Neuronal stem cell (in vitro differentiated cells): ENCODE measurements around the gene GIPC3.

Experiments used
- DNase-seq: peaks from one replicate; pipeline ENCODE4 v3.0.0-alpha.2; 2013; ENCODE audit warnings: low spot score
- H2AFZ ChIP-seq: one replicate; pipeline ENCODE4 v1.6.1; 2013; ENCODE audit warnings: mild to moderate bottlenecking, low read length, inconsistent platforms
- H2AK5ac ChIP-seq: 2 replicates; pipeline ENCODE4 v1.6.1; 2013; ENCODE audit warnings: low read depth, mild to moderate bottlenecking, inconsistent platforms, low read length, moderate library complexity, mixed read lengths
- H2BK120ac ChIP-seq: 2 replicates; pipeline ENCODE4 v1.6.1; 2013; ENCODE audit warnings: low read depth, mild to moderate bottlenecking, inconsistent platforms, low read length, moderate library complexity, mixed read lengths
- H2BK12ac ChIP-seq: one replicate; pipeline ENCODE4 v1.6.1; 2013; ENCODE audit warnings: low read length, inconsistent platforms
- H2BK15ac ChIP-seq: 2 replicates; pipeline ENCODE4 v1.6.1; 2013; ENCODE audit warnings: mild to moderate bottlenecking, low read length, inconsistent platforms, mixed read lengths
- H2BK5ac ChIP-seq: one replicate; pipeline ENCODE4 v1.6.1; 2013; ENCODE audit warnings: inconsistent platforms, mild to moderate bottlenecking, low read length, moderate library complexity
- H3K14ac ChIP-seq: one replicate; pipeline ENCODE4 v1.6.1; 2013; ENCODE audit warnings: low read length, inconsistent platforms
- H3K18ac ChIP-seq: 2 replicates; pipeline ENCODE4 v1.6.1; 2013; ENCODE audit warnings: low read length, inconsistent platforms
- H3K23ac ChIP-seq: 2 replicates; pipeline ENCODE4 v1.6.1; 2013; ENCODE audit warnings: low read depth, mild to moderate bottlenecking, mixed read lengths, low read length, inconsistent platforms; ENCODE audit not compliant: poor library complexity
- H3K27ac ChIP-seq: replicated peaks from 3 replicates; pipeline ENCODE4 v1.5.1; 2013; ENCODE audit warnings: low read length, inconsistent platforms
- H3K27me3 ChIP-seq, 3 experiments: 2 replicates each; pipeline ENCODE4 v1.6.1; 2013; ENCODE audit warnings: low read length in 3 of 3, mild to moderate bottlenecking in 2 of 3, inconsistent platforms in 1 of 3, low read depth in 1 of 3, mixed read lengths in 1 of 3, moderate library complexity in 1 of 3; ENCODE audit not compliant: control insufficient read depth in 3 of 3, insufficient read depth in 3 of 3
- H3K36me3 ChIP-seq, 2 donors: replicated peaks in 1 of 2; 2 replicates each; pipeline ENCODE4 v1.6.1; 2013; ENCODE audit warnings: low read length in 2 of 2; ENCODE audit not compliant: control insufficient read depth in 2 of 2, insufficient read depth in 2 of 2
- H3K4ac ChIP-seq: 2 replicates; pipeline ENCODE4 v1.6.1; 2013; ENCODE audit warnings: inconsistent platforms, mild to moderate bottlenecking, low read length, moderate library complexity
- H3K4me1 ChIP-seq, 2 donors: 1 replicate in 1 of 2; 2 replicates in 1 of 2; pipeline ENCODE4 v1.6.1; 2013; ENCODE audit warnings: low read length in 2 of 2, low read depth in 1 of 2; ENCODE audit not compliant: control insufficient read depth in 2 of 2, insufficient read depth in 1 of 2
- H3K4me2 ChIP-seq: one replicate; pipeline ENCODE4 v1.6.1; 2013; ENCODE audit warnings: mild to moderate bottlenecking, low read length, inconsistent platforms; ENCODE audit not compliant: insufficient read depth, poor library complexity, severe bottlenecking
- H3K4me3 ChIP-seq, 2 donors: 2 replicates each; pipeline ENCODE4 v1.5.1; 2013; ENCODE audit warnings: low read length in 2 of 2, mild to moderate bottlenecking in 2 of 2, inconsistent platforms in 1 of 2, moderate library complexity in 1 of 2
- H3K79me1 ChIP-seq: one replicate; pipeline ENCODE4 v1.6.1; 2013; ENCODE audit warnings: low read depth, mild to moderate bottlenecking, inconsistent platforms, low read length, moderate library complexity
- H3K9ac ChIP-seq: one replicate; pipeline ENCODE4 v1.6.1; 2013; ENCODE audit warnings: mild to moderate bottlenecking, low read depth, low read length, inconsistent platforms; ENCODE audit not compliant: poor library complexity
- H3K9me3 ChIP-seq, 2 donors: replicated peaks in 1 of 2; 2 replicates each; pipeline versions ENCODE3 to v1.6.1; 2013; ENCODE audit warnings: low read length in 2 of 2, mild to moderate bottlenecking in 2 of 2, inconsistent platforms in 1 of 2, low read depth in 1 of 2, mixed read lengths in 1 of 2, moderate library complexity in 1 of 2; ENCODE audit not compliant: control insufficient read depth in 2 of 2, insufficient read depth in 1 of 2
- H4K8ac ChIP-seq: one replicate; pipeline ENCODE4 v1.6.1; 2013; ENCODE audit warnings: low read depth, mild to moderate bottlenecking, inconsistent platforms, low read length, moderate library complexity
- H4K91ac ChIP-seq: one replicate; pipeline ENCODE4 v1.6.1; 2013; ENCODE audit warnings: low read length, low read depth, mild to moderate bottlenecking, inconsistent platforms; ENCODE audit not compliant: poor library complexity
- WGBS, 2 donors: extraction: QIAGEN DNeasy Blood & Tissue Kit; methylation state at CpG; one replicate each; pipeline ENCODE4 v1.1.7; 2013; ENCODE audit warnings: missing lambda C conversion rate in 2 of 2, mixed read lengths in 1 of 2; ENCODE audit not compliant: insufficient read length in 2 of 2, insufficient replicate concordance in 1 of 2; ENCODE audit errors: extremely low coverage in 2 of 2; 5-methylcytosine and 5-hydroxymethylcytosine counted together

The GIPC3 gene

GRCh38 chr19:3631053-3631861, 46.0 kb downstream of the GIPC3 start:
- Histone ChIP-seq H3K27ac (no peak overlapping the region), H2BK5ac (no peak overlapping the region), H3K9me3 (peaks cover 0 to 2% of the 10 kb centered on the region in 2 donors), H4K8ac (no peak overlapping the region), H3K4ac (no peak overlapping the region), H3K23ac (no peak overlapping the region), H3K36me3 (peaks cover 8 to 22% of the 10 kb centered on the region in 2 donors), H3K4me2 (no peak overlapping the region), H2BK15ac (no peak overlapping the region), H3K14ac (no peak overlapping the region), H2BK12ac (no peak overlapping the region), H4K91ac (no peak overlapping the region), H2AFZ (no peak overlapping the region), H3K79me1 (peaks cover 6% of the 10 kb centered on the region), H3K9ac (no peak overlapping the region), H3K27me3 (no peaks in the 10 kb centered on the region), H3K18ac (no peak overlapping the region), H3K4me3 (no peak overlapping the region), H2AK5ac (peak overlapping the region; percentile 21), H3K4me1 (no peaks in the 10 kb centered on the region), H2BK120ac (peak overlapping the region; percentile 61)
- DNase-seq: no peak
- no CpG with 5 or more reads among the region's 43 CpGs for WGBS, 2 donors

- Histone ChIP-seq H3K79me1 (peaks cover 6% of the 10 kb centered on the region), H3K4me2 (no peak overlapping the region), H3K4me1 (no peaks in the 10 kb centered on the region), H3K4me3 (no peak overlapping the region), H3K9me3 (peaks cover 0 to 2% of the 10 kb centered on the region in 2 donors), H2BK12ac (no peak overlapping the region), H3K18ac (no peak overlapping the region), H3K14ac (no peak overlapping the region), H3K9ac (no peak overlapping the region), H2BK120ac (no peak overlapping the region), H3K4ac (no peak overlapping the region), H2BK5ac (peak overlapping the region; percentile 82), H4K91ac (no peak overlapping the region), H2BK15ac (no peak overlapping the region), H4K8ac (no peak overlapping the region), H3K36me3 (peaks cover 11 to 22% of the 10 kb centered on the region in 2 donors), H3K23ac (no peak overlapping the region), H2AK5ac (no peak overlapping the region), H2AFZ (no peak overlapping the region), H3K27me3 (no peaks in the 10 kb centered on the region), H3K27ac (no peak overlapping the region)
- no CpG with 5 or more reads among the region's 16 CpGs for WGBS, 2 donors
- no peak for DNase-seq
Measured at GRCh38 chr19:3632098-3632497, 46.8 kb downstream of the GIPC3 start.

- no peak overlapping the region for H2BK5ac ChIP-seq
- no CpG with 5 or more reads among the region's 50 CpGs for WGBS, 2 donors
- no peaks in the 10 kb centered on the region for H3K4me1 ChIP-seq
- H2AK5ac ChIP-seq: no peak overlapping the region
- no peak overlapping the region for H3K18ac ChIP-seq
- no peak overlapping the region for H3K23ac ChIP-seq
- no peak overlapping the region for H3K27ac ChIP-seq
- H4K91ac ChIP-seq: no peak overlapping the region
- no peak overlapping the region for H3K4ac ChIP-seq
- H4K8ac ChIP-seq: no peak overlapping the region
- H3K4me3 ChIP-seq: no peak overlapping the region
- H3K36me3 ChIP-seq: peaks cover 12 to 22% of the 10 kb centered on the region in 2 donors
- no peak overlapping the region for H3K9ac ChIP-seq
- H3K79me1 ChIP-seq: peaks cover 6% of the 10 kb centered on the region
- H3K9me3 ChIP-seq: no peaks in the 10 kb centered on the region
- no peak overlapping the region for H3K4me2 ChIP-seq
- no peaks in the 10 kb centered on the region for H3K27me3 ChIP-seq
- no peak overlapping the region for H2BK12ac ChIP-seq
- H2BK120ac ChIP-seq: no peak overlapping the region
- no peak overlapping the region for H2AFZ ChIP-seq
- H2BK15ac ChIP-seq: no peak overlapping the region
- DNase-seq: no peak
- no peak overlapping the region for H3K14ac ChIP-seq
Measured at GRCh38 chr19:3632739-3633558, 47.7 kb downstream of the GIPC3 start.

- no peak overlapping the region for H2AK5ac ChIP-seq
- H3K14ac ChIP-seq: no peak overlapping the region
- no peak overlapping the region for H3K27ac ChIP-seq
- H3K23ac ChIP-seq: no peak overlapping the region
- peak overlapping the region; percentile 44 for H3K9ac ChIP-seq
- H2AFZ ChIP-seq: no peak overlapping the region
- H3K9me3 ChIP-seq: no peaks in the 10 kb centered on the region
- DNase-seq: no peak
- no peak overlapping the region for H4K8ac ChIP-seq
- no peak overlapping the region for H2BK12ac ChIP-seq
- H2BK120ac ChIP-seq: no peak overlapping the region
- peak overlapping the region; percentile 66 for H2BK5ac ChIP-seq
- no peak overlapping the region for H3K4ac ChIP-seq
- H3K4me3 ChIP-seq: no peak overlapping the region
- no peaks in the 10 kb centered on the region for H3K27me3 ChIP-seq
- no peak overlapping the region for H2BK15ac ChIP-seq
- H3K79me1 ChIP-seq: peaks cover 6% of the 10 kb centered on the region
- H4K91ac ChIP-seq: no peak overlapping the region
- peaks cover 13 to 29% of the 10 kb centered on the region in 2 donors for H3K36me3 ChIP-seq
- H3K4me1 ChIP-seq: no peaks in the 10 kb centered on the region
- no peak overlapping the region for H3K18ac ChIP-seq
- H3K4me2 ChIP-seq: no peak overlapping the region
- WGBS, 2 donors: no CpG with 5 or more reads among the region's 22 CpGs
Measured at GRCh38 chr19:3633559-3633988, 48.3 kb downstream of the GIPC3 start.
